ENCODE measurements around the gene PROX1. TPM values are rescaled to one million over a fixed set of nuclear protein-coding genes. Genes with fewer than 3 reads are reported as not detected.

Gene PROX1
- total RNA-seq, 1 experiment from 2014 or later = 0.40 TPM

DNA sequence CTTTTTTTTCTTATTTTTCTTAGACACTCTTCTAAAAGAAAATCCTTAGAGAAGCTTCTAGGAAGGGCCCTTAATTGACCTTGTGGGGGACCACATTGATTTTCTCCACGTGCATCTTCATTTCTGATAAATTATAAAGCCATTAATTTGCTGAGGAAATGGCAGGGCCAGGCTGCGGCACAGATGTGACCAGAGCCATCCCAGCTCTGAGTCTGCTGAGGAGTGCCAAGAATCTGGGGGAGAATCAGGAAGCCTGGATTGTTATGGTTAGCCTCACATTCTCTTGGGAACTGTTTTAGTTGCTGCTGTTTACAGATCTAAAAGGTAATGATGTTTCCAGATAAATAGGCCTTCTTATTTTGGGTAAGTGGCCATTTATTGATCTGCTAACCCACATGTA is 16.2 kb downstream of the PROX1 start:
- DNase-seq = no peak
- Mint-ChIP-seq H3K27me3 (ENCODE audit: unreplicated experiment) (peaks cover 23% of the 10 kb centered on the region), H3K9me3 (ENCODE audit: low read depth, unreplicated experiment) (no peaks in the 10 kb centered on the region), H3K4me3 (ENCODE audit: low read depth, unreplicated experiment) (no peak overlapping the region), H3K27ac (ENCODE audit: unreplicated experiment) (no peak overlapping the region), H3K4me1 (ENCODE audit: low read depth, unreplicated experiment) (no peaks in the 10 kb centered on the region), H3K36me3 (ENCODE audit: insufficient read depth, unreplicated experiment) (no peaks in the 10 kb centered on the region)
- CTCF ChIA-PET = no interaction called here
- TF ChIP-seq, protein P1, sequence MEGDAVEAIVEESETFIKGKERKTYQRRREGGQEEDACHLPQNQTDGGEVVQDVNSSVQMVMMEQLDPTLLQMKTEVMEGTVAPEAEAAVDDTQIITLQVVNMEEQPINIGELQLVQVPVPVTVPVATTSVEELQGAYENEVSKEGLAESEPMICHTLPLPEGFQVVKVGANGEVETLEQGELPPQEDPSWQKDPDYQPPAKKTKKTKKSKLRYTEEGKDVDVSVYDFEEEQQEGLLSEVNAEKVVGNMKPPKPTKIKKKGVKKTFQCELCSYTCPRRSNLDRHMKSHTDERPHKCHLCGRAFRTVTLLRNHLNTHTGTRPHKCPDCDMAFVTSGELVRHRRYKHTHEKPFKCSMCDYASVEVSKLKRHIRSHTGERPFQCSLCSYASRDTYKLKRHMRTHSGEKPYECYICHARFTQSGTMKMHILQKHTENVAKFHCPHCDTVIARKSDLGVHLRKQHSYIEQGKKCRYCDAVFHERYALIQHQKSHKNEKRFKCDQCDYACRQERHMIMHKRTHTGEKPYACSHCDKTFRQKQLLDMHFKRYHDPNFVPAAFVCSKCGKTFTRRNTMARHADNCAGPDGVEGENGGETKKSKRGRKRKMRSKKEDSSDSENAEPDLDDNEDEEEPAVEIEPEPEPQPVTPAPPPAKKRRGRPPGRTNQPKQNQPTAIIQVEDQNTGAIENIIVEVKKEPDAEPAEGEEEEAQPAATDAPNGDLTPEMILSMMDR (IDR thresholded peaks at IDR 0.05; ENCODE audit: unreplicated experiment) = no peak
- no TSS peak for BruUV-seq (replicated peaks)
- intact Hi-C loops (cut with micrococcal nuclease; ENCODE audit: unreplicated experiment) = no loop called here

DNA sequence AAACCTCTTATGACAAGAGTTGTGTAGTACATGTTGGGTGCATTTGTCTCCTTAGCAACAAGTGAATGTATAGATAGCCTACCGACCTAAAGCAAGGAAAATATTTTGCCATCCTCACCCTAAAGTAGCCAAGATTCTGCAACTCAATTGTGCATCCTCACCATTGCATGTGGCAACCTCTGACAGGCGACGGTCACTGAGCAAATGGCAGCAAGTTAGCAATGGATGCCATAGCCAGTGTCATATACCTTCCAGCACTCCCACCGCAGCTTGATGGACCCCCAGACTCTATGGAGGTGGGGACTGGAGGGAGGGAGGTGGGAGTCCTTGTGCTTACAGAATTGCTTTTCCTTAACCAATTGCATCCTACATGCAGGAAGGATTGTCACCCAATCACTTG is 17.0 kb downstream of the PROX1 start:
- intact Hi-C loops (cut with micrococcal nuclease; ENCODE audit: unreplicated experiment) = no loop called here
- BruUV-seq (replicated peaks) = no TSS peak
- no peak overlapping the region for H3K27ac Mint-ChIP-seq (ENCODE audit: unreplicated experiment)
- no peaks in the 10 kb centered on the region for H3K36me3 Mint-ChIP-seq (ENCODE audit: insufficient read depth, unreplicated experiment)
- no peak for DNase-seq
- peaks cover 15% of the 10 kb centered on the region for H3K27me3 Mint-ChIP-seq (ENCODE audit: unreplicated experiment)
- no peaks in the 10 kb centered on the region for H3K4me1 Mint-ChIP-seq (ENCODE audit: low read depth, unreplicated experiment)
- CTCF ChIA-PET = interaction anchor here (0.5 to 0.6 kb wide), 2 partner anchors 17 to 166 kb away, joined by 3 read pairs; no protein-coding TSS in a partner anchor
- H3K9me3 Mint-ChIP-seq (ENCODE audit: low read depth, unreplicated experiment) = no peaks in the 10 kb centered on the region
- TF ChIP-seq, protein P1 (IDR thresholded peaks at IDR 0.05; ENCODE audit: unreplicated experiment) = no peak
- no peak overlapping the region for H3K4me3 Mint-ChIP-seq (ENCODE audit: low read depth, unreplicated experiment)

DNA sequence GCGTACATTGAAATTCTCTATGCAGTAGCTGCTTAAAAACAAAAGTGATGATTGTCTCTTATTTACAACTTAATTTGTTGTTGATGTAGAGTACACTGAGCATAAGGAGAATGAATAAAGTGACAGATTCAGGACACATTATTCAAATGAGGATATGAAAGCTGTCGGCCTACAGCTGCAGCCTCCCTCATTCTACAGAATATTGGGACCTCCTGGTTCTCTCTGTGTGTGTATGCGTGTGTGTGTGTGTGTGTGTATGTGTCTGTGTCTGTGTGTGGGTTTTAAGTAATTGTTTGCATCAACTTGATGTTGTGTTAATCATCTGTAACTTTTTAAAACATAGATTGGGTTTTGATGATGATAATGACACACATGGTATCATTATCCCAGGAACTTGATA is 17.9 kb downstream of the PROX1 start:
- Mint-ChIP-seq H3K9me3 (ENCODE audit: low read depth, unreplicated experiment) (no peaks in the 10 kb centered on the region), H3K27ac (ENCODE audit: unreplicated experiment) (no peak overlapping the region), H3K4me1 (ENCODE audit: low read depth, unreplicated experiment) (no peaks in the 10 kb centered on the region), H3K4me3 (ENCODE audit: low read depth, unreplicated experiment) (no peak overlapping the region), H3K27me3 (ENCODE audit: unreplicated experiment) (peaks cover 6% of the 10 kb centered on the region), H3K36me3 (ENCODE audit: insufficient read depth, unreplicated experiment) (no peaks in the 10 kb centered on the region)
- TF ChIP-seq, protein P1 (IDR thresholded peaks at IDR 0.05; ENCODE audit: unreplicated experiment) = no peak
- no TSS peak for BruUV-seq (replicated peaks)
- DNase-seq = no peak
- CTCF ChIA-PET = interaction anchor here (0.6 kb wide), 1 partner anchor 145 kb away, joined by 3 read pairs; no protein-coding TSS in a partner anchor
- intact Hi-C loops (cut with micrococcal nuclease; ENCODE audit: unreplicated experiment) = no loop called here

DNA sequence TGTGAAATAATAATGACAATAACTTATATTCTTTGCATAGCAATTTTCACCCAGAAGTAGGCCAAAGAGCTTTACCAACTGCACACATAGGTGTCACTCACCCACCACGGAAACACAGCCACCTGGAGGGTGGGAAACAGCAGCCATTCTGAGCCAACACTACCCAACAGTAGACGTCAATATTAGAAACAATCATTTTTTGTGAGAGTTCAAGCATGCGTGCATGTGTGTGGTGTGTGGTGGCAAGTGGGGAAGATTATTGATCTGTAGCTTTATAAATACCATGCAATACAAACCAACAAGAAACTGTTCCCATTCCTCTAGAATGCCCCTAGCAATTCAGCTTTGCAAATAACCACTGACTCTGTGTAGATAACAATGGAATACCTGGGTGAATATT is 19.1 kb downstream of the PROX1 start:
- no peak for DNase-seq
- Mint-ChIP-seq H3K4me3 (ENCODE audit: low read depth, unreplicated experiment) (no peak overlapping the region), H3K4me1 (ENCODE audit: low read depth, unreplicated experiment) (no peaks in the 10 kb centered on the region), H3K9me3 (ENCODE audit: low read depth, unreplicated experiment) (no peaks in the 10 kb centered on the region), H3K27me3 (ENCODE audit: unreplicated experiment) (peaks cover 6% of the 10 kb centered on the region), H3K36me3 (ENCODE audit: insufficient read depth, unreplicated experiment) (no peaks in the 10 kb centered on the region), H3K27ac (ENCODE audit: unreplicated experiment) (no peak overlapping the region)
- BruUV-seq (replicated peaks) = no TSS peak
- CTCF ChIA-PET = no interaction called here
- TF ChIP-seq, protein P1 (IDR thresholded peaks at IDR 0.05; ENCODE audit: unreplicated experiment) = no peak
- intact Hi-C loops (cut with micrococcal nuclease; ENCODE audit: unreplicated experiment) = no loop called here
